ENCODE results near the gene PRDM4.
A peak's percentile ranks its signal among the peaks of the same experiment; 100 is the strongest.

The PRDM4 gene, protein sequence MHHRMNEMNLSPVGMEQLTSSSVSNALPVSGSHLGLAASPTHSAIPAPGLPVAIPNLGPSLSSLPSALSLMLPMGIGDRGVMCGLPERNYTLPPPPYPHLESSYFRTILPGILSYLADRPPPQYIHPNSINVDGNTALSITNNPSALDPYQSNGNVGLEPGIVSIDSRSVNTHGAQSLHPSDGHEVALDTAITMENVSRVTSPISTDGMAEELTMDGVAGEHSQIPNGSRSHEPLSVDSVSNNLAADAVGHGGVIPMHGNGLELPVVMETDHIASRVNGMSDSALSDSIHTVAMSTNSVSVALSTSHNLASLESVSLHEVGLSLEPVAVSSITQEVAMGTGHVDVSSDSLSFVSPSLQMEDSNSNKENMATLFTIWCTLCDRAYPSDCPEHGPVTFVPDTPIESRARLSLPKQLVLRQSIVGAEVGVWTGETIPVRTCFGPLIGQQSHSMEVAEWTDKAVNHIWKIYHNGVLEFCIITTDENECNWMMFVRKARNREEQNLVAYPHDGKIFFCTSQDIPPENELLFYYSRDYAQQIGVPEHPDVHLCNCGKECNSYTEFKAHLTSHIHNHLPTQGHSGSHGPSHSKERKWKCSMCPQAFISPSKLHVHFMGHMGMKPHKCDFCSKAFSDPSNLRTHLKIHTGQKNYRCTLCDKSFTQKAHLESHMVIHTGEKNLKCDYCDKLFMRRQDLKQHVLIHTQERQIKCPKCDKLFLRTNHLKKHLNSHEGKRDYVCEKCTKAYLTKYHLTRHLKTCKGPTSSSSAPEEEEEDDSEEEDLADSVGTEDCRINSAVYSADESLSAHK

DNA sequence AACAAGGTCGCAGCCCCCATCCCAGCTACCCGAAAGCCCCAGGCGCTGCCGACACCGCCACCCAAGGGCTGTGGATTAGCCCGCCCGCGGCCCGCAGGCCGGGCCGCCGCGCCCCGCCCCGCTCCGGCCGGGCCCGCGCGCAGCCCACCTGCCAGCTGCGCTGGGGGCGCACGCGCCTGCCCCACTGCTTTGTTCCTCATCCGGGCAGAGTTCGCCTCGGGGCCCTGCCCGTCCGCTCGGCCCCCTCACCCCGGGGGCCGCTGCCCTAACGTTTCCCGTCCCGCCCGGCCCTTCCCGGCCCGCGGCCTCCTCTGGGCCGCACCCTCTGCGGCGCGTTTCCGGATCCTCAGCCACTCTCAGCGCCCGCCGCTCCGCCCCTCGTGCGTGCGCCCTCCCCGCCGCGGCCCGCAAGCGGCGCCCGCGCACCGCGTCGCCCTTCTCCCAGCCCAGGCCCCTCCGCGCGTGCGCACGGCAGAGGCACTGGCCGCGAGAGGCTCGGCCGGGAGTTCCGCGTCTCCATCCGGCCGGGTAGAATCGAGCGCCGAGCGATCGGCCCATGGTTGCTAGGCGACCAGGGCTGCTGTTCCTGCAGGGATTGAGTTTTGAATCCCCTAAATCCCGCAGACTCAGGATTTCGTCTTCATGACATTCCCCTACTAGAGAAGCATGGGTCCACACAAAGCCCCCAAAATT is at the start of gene PRDM4:
TSS of gene PRDM4 (minus strand) at position 329 of the 693 bp plus-strand sequence. CDS start 622 bp downstream, outside the sequence.
- peak; percentile 90 for DNase-seq (ENCODE audit: low spot score)

DNA sequence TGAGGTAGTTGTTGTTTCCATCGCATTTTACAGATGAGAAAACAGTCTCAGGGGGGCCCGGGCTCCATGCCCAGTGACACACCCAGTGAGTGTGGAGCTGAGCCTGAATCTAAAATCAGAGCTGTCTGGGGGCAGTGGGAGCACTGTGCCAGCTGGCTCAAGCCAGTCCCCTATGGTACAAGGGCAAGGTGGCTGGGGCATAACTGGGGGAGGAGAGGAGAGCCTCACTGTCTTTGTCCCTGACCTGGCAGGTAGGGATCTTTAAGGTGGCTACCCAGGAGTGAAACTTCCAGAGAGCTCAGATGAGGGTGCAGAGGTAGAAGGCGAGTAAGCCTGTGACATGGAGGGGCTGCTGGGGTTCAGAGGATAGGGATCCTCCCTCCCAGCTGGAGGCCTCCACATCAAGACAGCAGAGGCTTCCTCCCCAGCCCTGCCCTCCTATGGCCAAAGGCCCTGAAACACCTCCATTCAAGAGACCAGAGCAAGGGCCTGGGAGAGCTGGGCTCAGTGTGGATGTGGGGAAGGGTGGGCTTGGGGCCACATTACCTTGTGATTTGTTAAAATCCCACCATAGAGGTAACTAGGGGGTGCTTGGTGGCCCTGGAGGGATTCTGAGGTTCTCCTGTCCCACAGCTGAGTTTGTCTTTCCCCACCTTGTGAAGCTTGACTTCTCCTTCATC is 46.7 kb upstream of the PRDM4 start:
- no peak for DNase-seq (ENCODE audit: low spot score)

DNA sequence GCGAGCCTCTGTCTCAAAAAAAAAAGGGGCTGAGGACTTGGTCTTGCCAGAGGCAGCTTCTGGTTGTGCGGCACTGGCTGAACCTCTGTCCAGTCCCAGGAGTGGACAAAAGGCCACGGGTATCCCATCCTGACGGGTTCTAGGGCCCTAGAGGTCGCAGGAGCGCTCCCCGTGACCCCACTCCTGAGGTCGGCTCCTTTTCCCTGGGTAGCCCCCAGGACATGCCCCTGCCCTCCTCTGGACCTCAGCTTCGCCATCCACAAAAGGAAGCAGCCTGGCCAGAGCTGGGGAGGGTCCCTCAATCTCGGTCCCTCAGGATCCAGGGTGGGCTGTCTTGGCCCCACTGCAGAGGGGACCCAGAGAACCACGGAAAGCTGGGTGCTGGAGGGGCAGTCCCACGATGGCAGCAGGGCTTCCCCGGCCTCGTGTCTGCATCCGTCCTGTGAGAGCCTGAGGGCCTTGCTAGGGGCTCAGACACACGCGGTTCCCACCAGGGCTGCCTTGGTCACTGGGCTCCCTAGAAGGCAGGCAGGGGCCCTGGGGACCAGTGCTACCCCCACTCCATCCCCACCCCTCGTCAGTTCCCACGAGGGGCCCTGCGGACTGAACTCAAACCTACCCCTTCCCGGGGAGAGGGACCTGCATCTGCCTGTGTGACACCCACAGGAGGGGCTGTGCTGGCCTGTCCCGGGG is 44.7 kb upstream of the PRDM4 start:
- no peak for DNase-seq (ENCODE audit: low spot score)

DNA sequence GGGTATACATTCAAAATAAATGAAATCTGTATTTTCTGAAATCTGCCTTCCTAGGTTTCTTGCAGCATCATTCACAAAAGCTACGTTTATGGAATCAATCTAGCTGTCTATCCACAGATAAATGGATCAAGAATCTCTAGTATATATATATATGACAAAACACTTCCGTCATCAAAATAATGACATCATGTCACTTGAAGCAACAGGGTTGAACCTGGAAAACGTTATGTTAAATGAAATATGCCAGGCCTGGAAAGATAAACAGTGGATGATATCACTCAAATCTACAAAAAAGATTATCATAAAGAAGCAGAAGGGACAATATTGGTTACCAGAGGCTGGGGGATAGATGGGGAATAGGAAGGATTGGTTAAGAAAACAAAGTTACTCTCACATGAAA is 42.2 kb upstream of the PRDM4 start:
- no peak for DNase-seq (ENCODE audit: low spot score)

DNA sequence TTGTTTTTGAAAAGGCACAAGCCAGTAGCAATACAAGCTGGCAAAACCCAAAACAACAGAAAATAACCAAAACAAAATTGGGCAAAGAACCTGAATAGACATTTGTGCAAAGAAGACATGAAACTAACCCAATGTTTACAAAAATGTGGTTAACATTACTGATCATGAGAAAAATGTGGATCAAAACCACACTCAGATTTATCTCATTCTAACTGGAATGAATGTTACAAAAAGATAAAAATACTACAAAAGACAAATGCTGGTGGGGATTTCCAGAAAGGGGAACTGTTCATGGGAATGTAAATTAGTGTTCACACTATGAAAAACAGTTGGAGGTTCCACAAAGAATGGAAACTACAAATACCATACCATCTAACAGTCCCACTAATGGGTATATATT is 40.2 kb upstream of the PRDM4 start:
- no peak for DNase-seq (ENCODE audit: low spot score)

DNA sequence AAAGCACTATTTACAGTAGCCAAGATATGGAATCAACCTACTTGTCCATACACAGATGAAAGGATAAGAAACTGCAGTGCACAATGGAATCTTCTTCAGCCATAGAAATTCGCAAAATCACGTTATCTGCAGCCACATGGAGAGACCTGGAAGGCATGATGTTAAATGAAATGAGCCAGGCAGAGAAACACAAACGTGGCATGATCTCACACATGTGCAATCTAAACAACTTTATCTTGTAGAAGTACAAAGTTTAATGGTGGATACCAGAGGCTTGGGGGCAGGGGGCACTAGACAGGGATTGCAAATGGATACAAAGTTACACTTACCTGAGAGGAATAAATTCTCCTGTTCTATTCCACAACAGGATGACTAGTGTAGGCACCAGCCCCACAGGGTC is 37.6 kb upstream of the PRDM4 start:
- DNase-seq (ENCODE audit: low spot score): no peak

DNA sequence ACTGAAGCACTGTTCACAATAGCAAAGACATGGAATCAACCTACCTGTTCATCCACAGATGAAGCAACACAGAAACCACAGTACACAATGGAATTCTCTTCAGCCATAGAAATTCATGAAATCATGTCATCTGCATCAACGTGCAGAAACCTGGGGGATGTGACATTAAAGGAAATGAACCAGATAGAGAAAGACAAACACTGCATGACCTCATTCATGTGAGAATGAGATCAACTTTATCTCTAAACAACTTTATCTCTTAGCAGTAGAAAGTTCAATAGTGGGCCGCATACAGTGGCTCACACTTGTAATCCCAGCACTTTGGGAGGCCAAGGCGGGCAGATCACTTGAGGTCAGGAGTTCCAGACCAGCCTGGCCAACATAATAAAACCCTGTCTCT is 33.5 kb upstream of the PRDM4 start:
- no peak for DNase-seq (ENCODE audit: low spot score)

DNA sequence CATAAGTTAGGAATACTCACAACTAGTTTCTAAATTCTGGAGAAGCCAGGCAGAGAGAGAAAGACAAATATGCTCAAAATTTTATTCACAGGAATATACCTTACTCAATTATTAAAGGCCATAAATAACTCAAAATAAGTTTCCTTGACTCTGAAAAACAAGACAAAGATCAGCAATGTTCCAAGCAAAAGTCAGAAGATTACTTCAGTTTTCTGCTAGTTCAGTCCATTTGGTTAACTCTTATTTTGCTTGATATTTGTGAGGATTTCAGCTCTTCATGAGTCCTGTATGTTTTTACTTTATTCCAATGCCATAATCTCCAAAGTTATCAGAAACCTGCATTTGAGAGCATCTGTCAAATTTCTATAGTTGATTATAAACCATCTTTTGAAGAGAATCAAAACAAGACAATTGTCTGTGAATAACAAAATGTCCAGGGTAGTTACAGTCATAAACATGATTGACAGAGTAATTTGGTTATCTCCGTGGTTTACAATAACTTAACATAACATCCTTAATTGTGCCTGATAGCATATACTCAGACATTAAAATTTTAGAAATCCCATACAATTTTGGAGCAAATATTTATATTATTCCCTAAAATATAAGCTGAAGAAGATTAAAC is 30.6 kb upstream of the PRDM4 start:
- DNase-seq (ENCODE audit: low spot score): no peak

DNA sequence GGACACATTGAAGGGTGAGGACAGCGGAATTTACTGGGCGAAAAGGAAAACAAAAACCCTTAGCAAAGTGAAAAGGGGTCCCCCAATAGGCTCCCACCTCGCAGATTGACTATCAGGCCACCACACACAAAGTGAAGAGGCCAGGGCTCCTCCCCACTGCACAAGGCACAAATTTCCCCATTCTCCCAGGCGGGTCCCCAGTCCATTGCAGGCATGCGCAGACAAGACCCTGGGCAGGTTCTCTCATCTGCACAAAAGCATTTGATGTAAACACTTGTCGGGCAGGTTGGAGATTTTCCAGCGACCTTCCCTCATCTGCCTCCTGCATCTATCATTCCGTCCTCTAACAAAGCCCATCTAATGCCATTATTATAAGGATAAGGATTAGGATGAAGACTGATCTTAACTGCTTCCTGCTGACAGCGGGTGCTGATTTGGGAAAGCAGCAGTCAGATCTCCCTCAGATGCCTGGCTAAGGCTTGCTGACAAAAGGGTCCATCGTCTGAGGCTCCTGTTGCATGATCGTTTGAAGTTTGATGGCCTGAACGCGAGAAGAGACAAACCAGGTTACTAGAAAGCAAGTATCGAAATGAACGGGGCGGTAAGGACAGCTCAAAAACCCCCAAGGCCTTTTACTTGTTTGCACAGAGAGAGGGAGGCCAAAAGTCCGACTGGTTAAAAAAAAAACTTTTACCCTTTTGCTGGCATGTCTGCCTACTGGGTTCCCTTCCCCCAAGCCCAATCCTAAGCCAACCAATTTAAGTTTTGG is 27.9 kb upstream of the PRDM4 start:
- DNase-seq (ENCODE audit: low spot score): no peak

DNA sequence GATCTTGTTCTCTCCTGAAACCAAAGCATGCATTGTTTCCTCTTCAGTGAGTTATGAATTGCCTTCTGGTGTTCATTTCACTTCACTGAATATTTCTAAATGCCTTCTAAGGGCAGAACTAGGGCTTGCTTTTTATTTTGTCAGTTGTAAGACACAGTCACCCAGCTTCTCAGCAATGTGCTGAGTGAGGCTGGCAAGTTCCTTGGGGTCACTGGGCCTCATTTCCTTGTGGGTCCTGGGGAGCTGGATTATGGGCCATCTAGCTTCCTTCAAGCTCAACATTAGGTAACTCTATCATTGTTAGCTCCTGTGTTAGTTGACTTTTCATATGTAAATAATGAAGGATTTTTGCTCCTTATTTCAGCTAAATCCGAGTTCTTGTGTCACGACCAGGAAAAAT is 27.3 kb upstream of the PRDM4 start:
- no peak for DNase-seq (ENCODE audit: low spot score)

DNA sequence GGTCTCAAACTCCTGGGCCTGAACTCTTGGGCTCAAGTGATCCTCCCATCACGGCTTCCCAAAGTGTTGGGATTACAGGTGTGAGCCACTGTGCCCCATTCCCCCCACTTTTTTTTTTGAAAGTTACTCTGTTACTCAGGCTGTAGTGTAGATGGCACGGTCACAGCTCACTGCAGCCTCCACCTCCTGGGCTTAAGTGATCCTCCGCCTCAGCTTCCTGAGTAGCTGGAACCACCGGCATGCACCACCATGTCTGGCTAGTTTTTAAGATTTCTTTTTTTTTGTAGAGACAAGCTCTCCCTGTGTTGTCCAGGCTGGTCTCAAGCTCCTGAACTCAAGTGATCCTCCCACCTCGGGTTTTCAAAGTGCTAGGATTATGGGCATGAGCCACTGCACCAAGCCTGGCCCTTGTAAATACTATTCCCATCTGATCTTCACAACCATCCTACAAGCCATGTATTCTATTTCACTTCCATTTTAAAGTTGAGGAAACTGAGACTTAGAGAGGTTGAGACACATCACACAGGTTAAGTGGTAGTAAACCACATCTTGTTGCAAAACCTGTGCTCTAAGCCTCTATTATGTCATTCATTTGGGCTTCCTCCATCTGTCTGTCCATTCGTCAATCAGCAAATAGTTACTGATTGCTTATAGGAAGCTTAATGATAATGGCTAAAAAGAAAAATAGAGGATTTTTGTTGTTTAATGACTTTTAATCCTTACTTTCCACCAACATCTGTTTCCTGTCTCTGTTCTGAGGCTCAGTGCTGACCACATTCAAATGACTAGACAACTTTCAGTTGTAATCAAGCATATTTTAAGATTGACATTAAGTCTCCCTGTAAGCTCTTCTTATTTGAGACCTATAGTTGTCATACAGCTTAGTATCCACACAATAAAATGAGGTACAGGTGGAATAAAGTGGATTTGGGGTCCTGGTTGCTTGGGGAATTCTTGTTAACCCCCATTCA is 22.8 kb upstream of the PRDM4 start:
- no peak for DNase-seq (ENCODE audit: low spot score)

DNA sequence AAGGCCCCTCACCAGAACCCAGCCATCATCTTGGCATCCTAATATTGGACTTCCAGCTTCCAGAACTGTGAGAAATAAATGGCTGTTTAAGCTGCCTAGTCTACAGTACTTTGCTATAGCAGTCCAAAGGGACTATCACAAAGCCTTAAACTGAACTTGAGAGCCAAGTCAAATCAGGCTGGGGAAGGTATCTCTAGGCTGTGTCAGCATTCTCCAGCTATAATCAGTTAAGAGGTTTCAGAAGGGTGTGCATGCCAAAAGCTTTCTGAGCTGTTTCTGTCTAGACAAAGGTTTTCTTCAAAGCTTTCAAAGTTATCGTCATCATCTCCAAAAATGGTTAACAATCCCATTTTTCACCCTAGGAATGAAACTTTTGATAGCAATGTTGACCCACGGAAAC is 21.1 kb upstream of the PRDM4 start:
- no peak for DNase-seq (ENCODE audit: low spot score)

DNA sequence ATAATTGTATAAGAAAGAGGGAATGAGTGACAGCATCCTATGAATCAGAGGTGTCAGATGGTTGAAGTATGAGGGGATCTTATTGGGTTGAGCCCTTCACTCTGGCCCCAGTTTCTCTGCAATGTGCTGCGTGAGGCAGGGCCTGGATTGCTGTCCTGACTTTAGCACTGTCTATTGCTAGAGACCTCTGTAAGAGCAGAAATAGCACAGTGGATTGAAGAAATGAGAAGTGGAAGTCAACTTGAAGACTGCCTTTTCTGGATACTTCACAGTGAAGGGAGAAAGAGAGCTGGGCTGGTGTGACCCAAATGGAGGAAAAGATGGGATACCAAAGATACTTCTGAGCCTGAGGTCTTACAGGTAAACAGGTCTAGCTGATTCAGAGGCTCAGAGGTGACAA is 19.4 kb upstream of the PRDM4 start:
- no peak for DNase-seq (ENCODE audit: low spot score)

DNA sequence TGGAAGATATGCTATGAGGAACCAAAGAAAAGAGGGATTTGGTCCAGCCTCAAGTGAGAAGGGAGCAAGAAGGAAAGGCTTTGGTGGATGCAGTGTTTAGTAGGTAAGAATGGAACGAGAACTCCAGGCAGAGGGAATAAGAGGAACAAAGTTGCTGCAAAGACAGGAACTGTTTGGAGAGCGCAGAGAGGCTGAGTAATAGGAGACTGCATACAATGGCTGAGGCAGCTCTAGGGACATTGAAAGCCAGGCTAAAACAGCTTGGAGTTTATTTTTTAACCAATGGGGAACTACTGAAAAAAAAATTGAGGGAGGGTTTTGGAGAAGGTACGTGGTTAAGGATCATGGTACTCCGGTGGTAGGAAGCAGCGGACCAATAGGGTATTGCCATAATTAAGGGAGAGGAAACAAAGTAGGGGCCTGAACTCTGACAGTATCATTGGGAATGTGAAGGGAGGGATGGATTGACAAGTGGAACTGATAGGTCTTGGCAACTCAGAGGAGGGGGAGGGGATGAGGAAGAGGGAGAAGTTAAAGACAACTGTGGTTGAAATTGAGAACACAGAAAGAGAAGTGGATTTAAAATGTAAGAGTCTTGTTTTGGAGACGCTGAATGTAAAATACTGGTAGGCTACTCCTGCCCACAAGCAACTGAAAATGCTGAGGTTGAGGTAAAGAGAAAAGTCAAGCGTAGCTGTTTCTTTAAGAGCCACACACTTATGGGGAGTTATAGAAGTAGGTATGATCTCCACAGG is 18.3 kb upstream of the PRDM4 start:
- no peak for DNase-seq (ENCODE audit: low spot score)

DNA sequence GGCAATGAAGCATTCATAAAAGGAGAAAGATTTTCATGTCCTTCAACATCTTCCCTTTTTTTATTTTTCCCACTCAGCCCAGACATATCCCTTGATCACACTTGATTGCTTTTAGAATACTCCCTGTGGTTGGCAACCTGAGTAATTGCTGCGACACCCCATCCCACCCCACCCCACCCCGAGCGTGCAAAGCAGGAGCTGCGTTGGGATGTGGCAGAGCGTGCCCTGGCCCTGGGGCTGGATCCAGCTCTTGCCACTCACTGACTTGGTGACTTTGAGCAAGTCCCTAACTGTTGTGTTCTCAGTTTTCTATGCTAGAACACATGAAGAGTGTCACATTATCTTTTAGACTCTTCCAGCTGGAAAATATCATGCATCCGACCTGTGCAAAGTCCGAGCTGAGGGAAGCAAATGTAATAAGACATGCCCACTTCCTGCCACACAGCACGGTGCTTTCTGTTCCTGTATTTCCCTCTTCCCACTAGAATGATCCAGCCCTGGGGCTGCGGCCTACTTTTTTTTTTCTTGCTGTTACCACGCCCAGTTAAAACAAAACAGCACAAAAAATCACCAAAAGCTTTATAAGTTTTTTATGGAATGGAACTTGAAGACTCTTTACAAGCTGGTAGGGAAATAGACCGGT is 17.6 kb upstream of the PRDM4 start:
- DNase-seq (ENCODE audit: low spot score): no peak

DNA sequence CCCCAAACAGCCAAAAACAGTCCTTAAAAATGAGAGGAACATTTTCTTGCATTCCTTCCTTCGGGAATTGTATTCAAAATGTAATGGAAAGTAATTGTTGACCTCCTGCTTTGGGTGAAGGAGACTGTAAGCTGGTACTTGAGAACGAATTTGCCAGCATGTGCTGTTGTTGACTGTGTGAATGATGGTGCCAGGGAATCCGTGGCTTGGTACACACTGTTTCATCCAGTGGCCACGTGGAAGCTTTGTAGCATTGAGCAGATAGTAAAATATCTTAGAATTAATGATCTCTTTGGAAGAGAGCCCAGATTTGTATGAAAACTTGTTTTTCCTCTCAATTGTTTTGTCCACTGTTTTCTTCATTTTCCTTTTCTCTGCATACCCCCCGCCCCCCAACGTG is 15.2 kb upstream of the PRDM4 start:
- no peak for DNase-seq (ENCODE audit: low spot score)

DNA sequence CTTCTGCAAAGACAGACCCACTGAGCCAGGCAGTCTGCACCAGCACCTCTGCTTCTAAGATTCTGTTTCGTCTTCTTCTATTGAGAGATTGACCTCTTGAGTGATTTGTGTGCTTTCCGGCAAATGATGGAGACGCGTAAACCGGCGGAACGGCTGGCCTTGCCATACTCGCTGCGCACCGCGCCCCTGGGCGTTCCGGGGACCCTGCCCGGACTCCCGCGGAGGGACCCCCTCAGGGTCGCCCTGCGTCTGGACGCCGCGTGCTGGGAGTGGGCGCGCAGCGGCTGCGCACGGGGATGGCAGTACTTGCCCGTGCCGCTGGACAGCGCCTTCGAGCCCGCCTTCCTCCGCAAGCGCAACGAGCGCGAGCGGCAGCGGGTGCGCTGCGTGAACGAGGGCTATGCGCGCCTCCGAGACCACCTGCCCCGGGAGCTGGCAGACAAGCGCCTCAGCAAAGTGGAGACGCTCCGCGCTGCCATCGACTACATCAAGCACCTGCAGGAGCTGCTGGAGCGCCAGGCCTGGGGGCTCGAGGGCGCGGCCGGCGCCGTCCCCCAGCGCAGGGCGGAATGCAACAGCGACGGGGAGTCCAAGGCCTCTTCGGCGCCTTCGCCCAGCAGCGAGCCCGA is 14.3 kb upstream of the PRDM4 start:
- DNase-seq (ENCODE audit: low spot score): no peak

All from CD4-positive, alpha-beta T cell treated with Interleukin-2 at 100 ng/mL for 4 hours (primary cell).